Nephron progenitor cell (in vitro differentiated cells): ENCODE data around the gene JAKMIP2.

Experiments
- DNase-seq: peaks from one replicate; pipeline ENCODE4 v3.0.0; 2021
- H3K27ac Mint-ChIP-seq: 2 replicates; pipeline ENCODE4 v1.8.0; 2021; ENCODE audit warnings: mild to moderate bottlenecking, moderate library complexity, mixed read lengths
- H3K27me3 Mint-ChIP-seq: 2 replicates; pipeline ENCODE4 v1.8.0; 2021; ENCODE audit warnings: mild to moderate bottlenecking, low read depth, mixed read lengths; ENCODE audit not compliant: poor library complexity
- H3K36me3 Mint-ChIP-seq: 2 replicates; pipeline ENCODE4 v1.8.0; 2021; ENCODE audit warnings: low read depth, mixed read lengths
- H3K4me1 Mint-ChIP-seq: 2 replicates; pipeline ENCODE4 v1.8.0; 2021; ENCODE audit warnings: mixed read lengths
- H3K4me3 Mint-ChIP-seq: 2 replicates; pipeline ENCODE4 v1.8.0; 2021; ENCODE audit warnings: mild to moderate bottlenecking, moderate library complexity, mixed read lengths
- H3K9me3 Mint-ChIP-seq: 2 replicates; pipeline ENCODE4 v1.8.0; 2021; ENCODE audit warnings: mild to moderate bottlenecking, moderate library complexity, mixed read lengths
- CTCF ChIP-seq: fragments of 200-600 bp; sonication (generic); IDR thresholded peaks from 2 replicates; pipeline ENCODE4 v1.5.0; 2021; ENCODE audit warnings: antibody characterized with exemption

JAKMIP2 gene

GRCh38 chr5:147708708-147709107, 73.8 kb downstream of the JAKMIP2 start:
- Mint-ChIP-seq H3K4me3 (no peak overlapping the region), H3K36me3 (no peaks in the 10 kb centered on the region)

GRCh38 chr5:147704544-147704943, 78.0 kb downstream of the JAKMIP2 start:
- H3K4me1 Mint-ChIP-seq: peaks cover 14% of the 10 kb centered on the region
- H3K27ac Mint-ChIP-seq: peak overlapping the region; percentile 9

More at GRCh38 chr5:147708708-147709107, 73.8 kb downstream of the JAKMIP2 start:
- TF ChIP-seq CTCF: no peak
- H3K4me1 Mint-ChIP-seq: peaks cover 17% of the 10 kb centered on the region
- no peaks in the 10 kb centered on the region for H3K9me3 Mint-ChIP-seq
- no peaks in the 10 kb centered on the region for H3K27me3 Mint-ChIP-seq
- DNase-seq: no peak
- H3K27ac Mint-ChIP-seq: no peak overlapping the region

GRCh38 chr5:147701468-147701867, 81.1 kb downstream of the JAKMIP2 start:
- no peak overlapping the region for H3K4me3 Mint-ChIP-seq
- peaks cover 23% of the 10 kb centered on the region for H3K36me3 Mint-ChIP-seq
- no peak overlapping the region for H3K27ac Mint-ChIP-seq
- DNase-seq: no peak
- TF ChIP-seq CTCF: no peak
- peaks cover 29% of the 10 kb centered on the region for H3K9me3 Mint-ChIP-seq
- no peaks in the 10 kb centered on the region for H3K27me3 Mint-ChIP-seq
- peaks cover 11% of the 10 kb centered on the region for H3K4me1 Mint-ChIP-seq

More at GRCh38 chr5:147704544-147704943, 78.0 kb downstream of the JAKMIP2 start:
- TF ChIP-seq CTCF: no peak
- Mint-ChIP-seq H3K4me3 (no peak overlapping the region), H3K36me3 (no peaks in the 10 kb centered on the region), H3K9me3 (no peaks in the 10 kb centered on the region), H3K27me3 (no peaks in the 10 kb centered on the region)
- DNase-seq: no peak

- no peaks in the 10 kb centered on the region for H3K27me3 Mint-ChIP-seq
- no peak overlapping the region for H3K4me3 Mint-ChIP-seq
- TF ChIP-seq CTCF: no peak
- peaks cover 30% of the 10 kb centered on the region for H3K36me3 Mint-ChIP-seq
- DNase-seq: no peak
- peaks cover 12% of the 10 kb centered on the region for H3K4me1 Mint-ChIP-seq
- H3K9me3 Mint-ChIP-seq: peaks cover 35% of the 10 kb centered on the region
- no peak overlapping the region for H3K27ac Mint-ChIP-seq
Measured at GRCh38 chr5:147699496-147700088, 82.9 kb downstream of the JAKMIP2 start.

GRCh38 chr5:147697380-147697779, 85.1 kb downstream of the JAKMIP2 start:
- Mint-ChIP-seq H3K27ac (no peak overlapping the region), H3K27me3 (no peaks in the 10 kb centered on the region), H3K36me3 (peaks cover 30% of the 10 kb centered on the region), H3K9me3 (peaks cover 35% of the 10 kb centered on the region), H3K4me3 (no peak overlapping the region), H3K4me1 (peaks cover 28% of the 10 kb centered on the region)
- DNase-seq: no peak
- TF ChIP-seq CTCF: no peak

GRCh38 chr5:147694772-147695171, 87.8 kb downstream of the JAKMIP2 start:
- DNase-seq: no peak
- Mint-ChIP-seq H3K27me3 (no peaks in the 10 kb centered on the region), H3K4me3 (no peak overlapping the region), H3K4me1 (peaks cover 40% of the 10 kb centered on the region), H3K9me3 (peaks cover 35% of the 10 kb centered on the region), H3K27ac (no peak overlapping the region), H3K36me3 (peaks cover 30% of the 10 kb centered on the region)
- no peak for TF ChIP-seq CTCF
